Adrenal gland (tissue), 5 donors: ENCODE data around the gene DNAH3.

Experiments
- POLR2A ChIP-seq, 2 donors: fragments of 450-650 bp; IDR thresholded peaks; one replicate each; pipeline ENCODE4 v1.6.1; 2017; ENCODE audit warnings: antibody characterized with exemption in 2 of 2, mild to moderate bottlenecking in 2 of 2, moderate library complexity in 1 of 2
- TF ChIP-seq, protein P1 (sequence below), 6 experiments: fragments of 450-650 bp in 4 of 6; fragments of 200-600 bp in 2 of 6; sonication (generic) in 1 of 6; IDR thresholded peaks; 1 replicate in 5 of 6; 2 replicates in 1 of 6; pipeline versions ENCODE4 v1.5.1 to v1.8.0; 2016 to 2021; ENCODE audit warnings: antibody characterized with exemption in 6 of 6, mild to moderate bottlenecking in 2 of 6, moderate library complexity in 1 of 6
- donor health status: DM: no; HTN: no; CAD: no.

DNA sequence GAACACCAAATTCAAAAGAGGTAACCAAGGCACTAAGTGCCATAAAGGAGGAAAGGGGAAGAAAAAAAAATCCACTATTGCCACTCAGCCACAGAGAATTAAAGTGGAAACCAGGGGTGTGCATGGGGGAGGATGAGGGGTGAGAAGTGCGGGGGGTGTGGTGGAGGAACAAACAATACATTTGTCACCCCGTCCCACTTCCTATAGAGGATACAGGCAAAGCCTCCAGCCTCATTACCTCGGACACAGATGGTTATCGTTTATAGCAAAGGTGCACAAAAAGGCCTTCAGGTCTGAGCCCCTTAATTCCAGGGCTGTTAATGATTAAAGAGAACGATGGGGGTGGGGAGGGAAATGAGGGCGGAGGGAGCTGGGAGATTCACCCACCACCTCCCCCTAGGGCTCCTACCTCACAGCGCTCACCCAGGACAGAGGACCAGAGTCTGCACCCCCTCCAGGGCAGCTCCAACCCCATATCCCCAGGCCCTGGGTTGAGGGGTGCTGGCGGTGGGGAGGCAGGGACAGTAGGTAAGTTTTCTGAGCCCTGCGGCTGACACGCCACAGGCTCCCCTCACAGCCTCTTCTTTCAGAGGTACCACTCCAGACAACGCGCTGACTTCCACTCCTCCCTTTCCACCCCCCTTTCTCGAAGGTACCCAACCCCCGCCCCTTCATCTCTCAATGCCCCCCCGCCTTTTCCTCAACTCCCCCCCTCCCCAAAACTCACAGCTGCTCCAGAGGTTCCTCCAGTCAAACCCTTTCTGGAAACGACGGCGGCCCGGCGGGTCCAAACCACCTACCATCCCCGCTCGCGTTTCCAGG, 251.0 kb downstream of the DNAH3 start:
- TF ChIP-seq, protein P1, sequence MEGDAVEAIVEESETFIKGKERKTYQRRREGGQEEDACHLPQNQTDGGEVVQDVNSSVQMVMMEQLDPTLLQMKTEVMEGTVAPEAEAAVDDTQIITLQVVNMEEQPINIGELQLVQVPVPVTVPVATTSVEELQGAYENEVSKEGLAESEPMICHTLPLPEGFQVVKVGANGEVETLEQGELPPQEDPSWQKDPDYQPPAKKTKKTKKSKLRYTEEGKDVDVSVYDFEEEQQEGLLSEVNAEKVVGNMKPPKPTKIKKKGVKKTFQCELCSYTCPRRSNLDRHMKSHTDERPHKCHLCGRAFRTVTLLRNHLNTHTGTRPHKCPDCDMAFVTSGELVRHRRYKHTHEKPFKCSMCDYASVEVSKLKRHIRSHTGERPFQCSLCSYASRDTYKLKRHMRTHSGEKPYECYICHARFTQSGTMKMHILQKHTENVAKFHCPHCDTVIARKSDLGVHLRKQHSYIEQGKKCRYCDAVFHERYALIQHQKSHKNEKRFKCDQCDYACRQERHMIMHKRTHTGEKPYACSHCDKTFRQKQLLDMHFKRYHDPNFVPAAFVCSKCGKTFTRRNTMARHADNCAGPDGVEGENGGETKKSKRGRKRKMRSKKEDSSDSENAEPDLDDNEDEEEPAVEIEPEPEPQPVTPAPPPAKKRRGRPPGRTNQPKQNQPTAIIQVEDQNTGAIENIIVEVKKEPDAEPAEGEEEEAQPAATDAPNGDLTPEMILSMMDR (IDR thresholded peaks at IDR 0.05) = no peak
- TF ChIP-seq POLR2A (IDR thresholded peaks at IDR 0.05) = no peak
